DMS153 (cell line): ENCODE measurements around the gene FRY.

ENCODE experiments used
- DNase-seq: peaks from one replicate; lab custom pipeline; 2025; lab: John Stamatoyannopoulos, UW

The FRY gene

DNA sequence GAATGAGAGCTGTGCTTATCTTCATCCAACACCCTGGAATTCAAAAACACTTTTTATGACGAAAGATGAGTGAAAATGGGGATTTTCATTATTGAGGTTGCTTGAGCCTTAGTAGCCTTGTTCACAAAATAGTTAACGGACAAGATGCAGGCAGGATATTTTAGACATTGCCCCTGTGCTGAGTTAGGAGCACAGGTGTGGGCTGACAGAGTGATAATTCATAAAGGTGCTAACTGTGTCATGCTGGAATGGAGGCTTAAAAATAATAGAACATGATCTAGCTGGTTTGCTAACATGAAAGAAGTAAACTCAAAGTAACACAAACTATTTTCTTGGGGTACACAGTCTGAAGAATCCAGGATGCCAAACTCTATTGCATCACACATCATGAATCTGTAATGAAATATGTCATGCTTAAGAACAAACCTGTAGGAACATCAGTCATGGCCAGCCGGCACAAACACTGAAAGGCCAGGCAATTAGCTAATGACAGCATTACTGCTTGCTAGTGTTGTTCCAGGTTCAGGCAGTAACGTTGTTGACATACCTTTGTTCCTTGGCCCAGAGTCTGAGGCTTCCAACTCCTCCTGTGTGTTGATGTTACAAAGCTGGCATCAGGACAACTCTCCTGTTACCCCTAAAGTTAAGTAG, 55.3 kb downstream of the FRY start:
- DNase-seq: peak; percentile 69

DNA sequence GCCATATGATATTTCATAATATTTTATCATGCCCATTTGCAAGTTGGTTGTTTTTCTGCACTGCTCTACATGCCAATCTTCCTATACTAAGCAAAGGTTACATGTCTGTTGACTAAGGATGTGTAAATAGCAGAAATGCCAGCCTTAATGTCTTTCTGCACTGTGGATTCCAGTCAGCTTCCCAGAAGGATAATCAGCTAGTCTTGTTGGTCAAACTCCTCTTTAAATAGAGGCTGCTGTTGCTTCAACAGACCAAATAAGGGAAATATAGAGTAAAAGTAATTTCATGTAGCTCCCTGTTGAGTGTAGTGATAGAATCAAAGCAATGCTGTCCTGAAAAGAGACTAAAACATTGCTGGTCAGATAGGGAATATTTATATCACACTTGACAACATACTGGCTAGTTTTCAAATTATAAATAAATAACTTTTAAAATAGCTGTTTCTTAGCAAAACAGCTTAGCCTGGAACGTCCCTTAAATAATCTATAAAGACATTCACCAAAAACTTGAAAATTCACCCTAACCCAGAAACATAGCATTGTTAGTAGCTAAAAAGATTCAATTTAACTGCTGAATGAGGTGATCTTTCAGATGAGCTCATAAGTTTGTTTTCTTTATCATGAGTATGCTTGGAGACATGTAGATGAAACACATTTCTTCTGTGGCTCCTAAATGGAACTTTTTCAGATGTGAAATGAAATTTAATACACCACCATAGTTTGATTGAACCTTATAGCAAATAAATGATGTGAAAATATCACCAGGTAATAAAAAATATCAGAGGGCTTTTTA, 56.6 kb downstream of the FRY start:
- DNase-seq: peak; percentile 36

DNA sequence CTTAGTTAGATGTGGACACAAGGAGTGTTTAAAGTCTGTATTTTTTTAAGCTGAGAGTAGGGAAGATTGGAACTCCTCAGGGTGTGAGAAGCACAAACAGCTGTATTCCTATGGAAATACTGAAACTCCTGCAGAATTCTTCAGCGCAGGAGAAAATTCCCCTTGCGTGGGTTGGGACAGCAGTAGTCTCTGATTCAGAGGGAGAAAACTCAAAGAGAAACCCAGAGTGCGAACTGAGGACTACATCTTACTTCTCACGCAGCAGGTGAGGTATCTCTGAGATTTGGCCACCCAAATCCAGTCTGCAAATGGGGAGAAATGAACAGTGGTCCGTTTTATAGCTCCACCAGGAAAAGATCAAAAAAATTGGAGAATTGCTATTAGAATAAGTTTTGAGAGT, 60.9 kb downstream of the FRY start:
- DNase-seq: no peak

DNA sequence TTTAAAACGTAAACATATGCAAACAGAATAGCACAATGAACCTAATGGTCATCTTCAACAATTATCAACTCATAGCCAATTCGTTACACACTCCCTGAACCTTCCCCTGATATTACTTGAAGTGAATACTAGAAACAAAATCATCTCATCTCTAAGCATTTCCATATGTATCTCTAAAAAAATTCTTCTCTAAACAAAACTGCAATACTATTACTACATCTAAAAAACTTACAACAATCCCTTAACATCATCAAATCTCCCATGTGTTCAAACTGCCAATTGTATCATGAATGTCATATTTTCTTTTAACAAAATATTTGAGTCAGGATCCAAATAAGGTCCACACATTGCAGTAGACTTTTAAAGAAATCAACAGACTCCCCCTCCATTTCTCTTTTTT, 61.4 kb downstream of the FRY start:
- DNase-seq: no peak

DNA sequence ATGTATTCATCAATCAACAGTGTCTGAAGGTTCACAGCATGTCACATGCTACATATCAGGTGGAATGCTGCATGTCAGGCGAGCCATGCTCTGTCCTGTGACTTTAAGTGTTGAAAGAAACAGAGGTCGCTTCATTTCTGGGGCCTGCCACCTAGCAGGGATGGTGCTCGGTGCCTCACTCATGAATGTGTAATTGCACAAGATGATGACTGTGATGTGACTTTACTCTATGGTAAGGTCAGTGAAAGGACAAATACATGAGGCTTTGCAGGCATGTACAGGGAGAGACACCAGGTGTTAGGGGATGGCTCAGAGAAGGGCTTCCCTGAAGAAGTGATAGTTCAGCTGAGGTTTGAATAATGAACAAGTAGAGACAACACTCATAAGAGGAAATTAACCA, 66.7 kb downstream of the FRY start:
- DNase-seq: no peak

DNA sequence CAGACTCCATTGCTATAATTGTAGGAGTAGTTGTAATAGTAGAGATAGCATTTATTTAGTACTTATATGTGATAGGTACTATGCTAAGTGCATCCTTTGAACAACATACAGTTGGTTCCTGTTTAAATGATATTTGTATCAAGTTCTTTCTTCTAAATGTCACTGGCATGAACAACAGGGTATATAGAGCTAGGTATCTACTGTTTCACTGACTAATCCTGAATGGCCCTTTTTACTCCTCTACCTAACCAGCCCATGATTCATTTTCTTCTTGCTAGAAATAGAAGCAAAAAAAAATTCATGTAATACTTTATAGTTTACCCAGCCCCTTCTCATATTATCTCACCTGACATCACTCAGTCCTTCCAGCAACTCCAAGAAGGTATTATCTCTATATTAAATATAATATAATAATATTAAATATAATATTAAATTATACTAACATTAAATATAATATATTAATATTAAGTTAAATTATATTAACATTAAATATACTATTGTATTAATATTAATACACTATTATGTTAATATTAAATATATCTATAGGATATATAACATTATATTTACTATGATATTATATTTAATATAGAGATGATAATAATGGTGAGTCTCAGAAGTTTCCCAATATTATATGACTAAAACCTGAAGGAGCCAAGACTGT, 74.2 kb downstream of the FRY start:
- no peak for DNase-seq

DNA sequence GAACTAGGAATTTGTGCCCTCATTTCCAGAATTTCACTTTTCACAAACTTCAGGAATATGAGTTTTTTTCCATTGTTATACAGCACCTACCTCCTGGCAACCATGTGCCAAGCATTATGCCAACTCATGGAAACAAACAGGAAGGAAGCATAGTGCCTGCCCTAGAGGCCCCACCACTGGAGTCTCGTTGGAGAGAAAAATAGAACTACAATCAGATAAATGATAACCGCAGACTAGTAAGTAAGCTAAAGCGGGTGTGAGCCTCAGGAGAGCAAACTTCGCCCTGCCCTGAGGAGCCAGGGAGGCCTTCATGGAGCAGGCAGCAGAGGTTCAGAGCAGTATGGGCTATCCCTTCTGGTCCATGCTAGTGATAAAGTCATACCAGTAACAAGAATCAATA, 75.9 kb downstream of the FRY start:
- no peak for DNase-seq

DNA sequence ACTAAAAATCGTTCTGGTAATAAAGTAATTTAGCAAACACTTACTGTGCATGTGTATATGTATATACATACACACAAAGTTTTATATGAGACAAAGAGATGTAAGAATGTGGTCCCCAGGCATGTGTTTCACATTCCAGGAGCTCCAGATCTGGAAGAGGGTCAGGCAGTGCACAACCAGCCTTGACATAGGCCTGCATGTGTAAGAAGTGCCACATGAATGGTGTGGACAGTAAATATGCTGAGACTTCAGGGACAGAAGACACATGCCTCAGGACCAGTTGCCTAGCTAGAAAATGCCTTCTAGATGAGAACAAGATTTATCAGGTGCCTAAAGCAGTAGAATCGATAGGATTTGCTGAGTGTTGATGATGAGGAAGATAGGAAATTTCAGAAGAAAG, 76.4 kb downstream of the FRY start:
- DNase-seq: no peak

DNA sequence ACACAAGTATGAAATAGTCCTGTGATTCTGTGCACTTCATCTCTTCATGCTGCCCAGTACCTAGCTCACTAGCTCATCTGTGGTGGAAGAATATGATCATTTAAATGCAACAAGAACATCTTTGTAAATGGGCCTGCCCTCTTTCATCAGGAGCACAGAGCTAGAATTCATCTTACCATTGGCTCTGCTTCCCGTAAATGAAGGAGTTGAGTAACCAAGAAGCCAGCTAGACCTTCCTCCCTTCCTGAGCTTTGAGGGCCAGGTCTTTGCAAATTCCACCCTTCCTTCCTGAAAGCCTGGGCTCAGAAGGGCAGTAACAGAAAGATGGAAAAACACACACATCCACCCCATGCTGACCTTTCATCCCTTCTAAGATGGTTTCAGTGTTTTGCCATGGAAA, 82.0 kb downstream of the FRY start:
- DNase-seq: no peak

DNA sequence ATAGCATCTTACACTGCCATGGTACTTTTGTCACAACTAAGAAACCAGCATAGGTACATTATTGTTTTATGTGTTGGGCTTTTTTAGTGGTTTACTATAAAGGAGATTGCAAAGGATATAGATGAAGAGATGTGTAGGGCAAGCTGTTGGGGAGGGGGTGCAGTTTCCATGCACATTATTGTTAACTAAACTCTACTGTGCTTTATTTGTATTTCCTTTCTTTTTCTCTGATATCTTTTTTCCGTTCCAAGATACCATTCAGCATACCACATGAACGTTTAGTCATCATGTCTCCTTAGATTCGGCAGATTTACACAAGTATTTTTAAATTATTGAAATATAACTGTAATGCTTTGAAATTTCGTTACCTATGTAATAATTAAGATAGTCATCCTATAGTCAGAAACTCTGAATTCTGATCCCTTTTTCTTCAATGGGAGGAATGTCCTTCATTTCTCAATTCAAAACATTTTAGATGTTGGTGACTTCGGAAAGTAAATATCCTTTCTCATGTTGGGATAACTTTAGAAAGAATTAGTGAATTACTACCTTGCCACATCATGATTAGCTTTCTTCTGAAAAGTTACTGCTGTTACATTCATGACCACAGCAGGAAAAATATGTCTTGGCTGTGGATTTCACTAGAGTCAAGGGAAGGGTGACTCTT, 82.8 kb downstream of the FRY start:
- no peak for DNase-seq

DNA sequence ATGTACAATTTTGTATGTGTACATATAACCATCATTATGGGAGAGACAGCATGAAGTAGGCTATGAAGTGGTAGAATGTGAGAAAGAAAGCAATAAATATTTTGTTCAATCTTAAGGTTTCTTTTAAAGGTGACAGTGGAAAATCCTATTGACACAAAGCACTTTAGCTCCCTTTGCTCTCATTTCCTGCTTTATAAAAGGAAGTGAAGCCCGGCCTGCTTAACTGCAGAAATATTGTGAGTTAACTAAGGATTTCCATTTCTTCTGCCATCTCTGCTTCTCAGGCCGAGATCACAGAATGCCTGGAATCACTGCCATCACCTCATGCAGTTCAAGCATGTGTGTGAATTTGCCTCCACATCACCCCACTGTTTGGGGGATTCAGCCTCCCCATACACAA, 83.5 kb downstream of the FRY start:
- peak; percentile 5 for DNase-seq

DNA sequence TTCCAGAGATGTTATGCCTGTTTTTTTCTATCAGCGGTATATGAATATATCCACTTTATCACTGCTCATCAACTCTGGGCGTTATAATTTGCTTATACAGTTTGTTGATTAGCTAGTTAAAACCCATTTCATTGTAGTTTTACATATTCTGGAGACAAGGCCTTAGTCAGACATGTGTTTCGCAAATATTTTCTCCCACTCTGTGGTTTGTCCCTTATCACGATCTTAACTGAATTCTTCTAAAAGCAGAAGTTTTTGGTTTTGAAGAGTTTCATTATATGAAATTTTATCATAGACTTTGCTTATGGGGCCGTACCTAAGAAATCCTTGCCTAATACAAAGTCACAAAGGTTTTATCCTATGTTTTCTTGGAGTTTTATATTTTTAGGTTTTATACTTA, 84.6 kb downstream of the FRY start:
- DNase-seq: no peak

DNA sequence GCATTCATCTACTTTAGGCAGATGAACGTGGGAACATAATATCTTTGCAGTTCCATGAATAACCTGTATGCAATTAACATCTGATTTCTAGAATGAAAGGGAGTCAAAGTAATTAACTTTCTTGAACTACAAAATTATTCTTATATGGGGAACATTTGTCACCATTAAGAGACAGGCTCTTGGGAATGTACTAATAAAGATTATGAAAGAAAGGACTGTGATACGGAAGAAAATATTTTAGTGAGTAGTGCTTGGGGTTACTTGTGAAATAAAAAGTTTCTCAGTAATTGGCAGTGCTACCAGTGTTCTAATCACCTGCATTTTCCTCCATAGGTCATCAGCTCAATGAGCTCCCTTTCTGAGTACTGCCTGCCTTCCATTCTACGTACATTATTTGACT, 85.4 kb downstream of the FRY start:
- DNase-seq: no peak

DNA sequence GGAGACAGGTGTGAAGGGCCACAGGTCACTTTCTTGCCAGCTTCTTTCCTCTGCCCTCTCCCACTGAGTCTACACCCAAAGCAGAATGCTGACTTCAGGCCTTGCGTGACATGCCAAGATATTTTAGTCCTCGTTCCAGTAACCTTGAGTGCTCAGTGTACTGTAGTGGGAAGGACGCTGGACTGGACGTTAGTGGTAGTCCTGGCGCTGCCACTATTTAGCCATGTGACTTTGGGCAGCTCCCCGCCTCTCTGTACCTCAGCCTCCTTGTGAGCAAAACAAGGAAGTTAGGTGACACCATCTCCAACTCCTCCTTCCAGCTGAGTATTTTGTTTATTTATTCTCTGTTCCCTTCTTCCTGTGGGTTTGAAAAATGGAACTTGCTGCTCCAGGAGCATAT, 86.1 kb downstream of the FRY start:
- peak; percentile 65 for DNase-seq

DNA sequence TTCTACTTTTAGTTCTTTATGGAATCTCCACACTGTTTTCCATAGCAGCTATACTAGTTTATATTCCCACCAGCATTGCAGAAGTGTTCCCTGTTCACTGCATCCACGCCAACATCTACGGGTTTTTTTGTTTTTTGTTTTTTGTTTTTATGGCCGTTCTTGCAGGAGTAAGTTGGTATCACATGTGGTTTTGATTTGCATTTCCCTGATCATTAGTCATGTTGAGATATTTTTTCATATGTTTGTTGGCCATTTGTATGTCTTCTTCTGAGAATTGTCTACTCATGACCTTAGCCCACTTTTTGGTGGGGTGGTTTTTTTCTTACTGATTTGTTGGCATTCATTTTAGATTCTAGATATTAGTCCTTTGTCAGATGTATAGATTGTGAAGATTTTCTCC, 89.7 kb downstream of the FRY start:
- DNase-seq: no peak

DNA sequence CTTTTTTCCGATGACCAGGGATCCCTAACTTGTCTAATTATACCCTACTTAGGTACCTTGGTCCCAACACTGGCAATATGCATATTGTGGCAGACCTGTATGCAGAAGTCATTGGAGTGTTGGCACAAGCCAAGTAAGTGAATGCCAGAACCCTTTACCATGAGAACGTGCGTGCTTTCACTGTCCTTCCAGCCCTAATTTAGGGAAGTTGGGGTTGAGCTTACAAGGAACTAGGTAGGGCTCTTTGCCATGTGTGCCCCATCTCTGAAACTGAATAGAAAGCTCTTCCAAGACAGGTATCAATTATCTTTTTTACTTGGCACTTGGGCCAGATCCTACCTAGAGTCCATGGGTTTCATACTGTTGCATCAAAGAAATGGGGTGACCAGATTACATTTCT, 93.2 kb downstream of the FRY start:
- DNase-seq: no peak

DNA sequence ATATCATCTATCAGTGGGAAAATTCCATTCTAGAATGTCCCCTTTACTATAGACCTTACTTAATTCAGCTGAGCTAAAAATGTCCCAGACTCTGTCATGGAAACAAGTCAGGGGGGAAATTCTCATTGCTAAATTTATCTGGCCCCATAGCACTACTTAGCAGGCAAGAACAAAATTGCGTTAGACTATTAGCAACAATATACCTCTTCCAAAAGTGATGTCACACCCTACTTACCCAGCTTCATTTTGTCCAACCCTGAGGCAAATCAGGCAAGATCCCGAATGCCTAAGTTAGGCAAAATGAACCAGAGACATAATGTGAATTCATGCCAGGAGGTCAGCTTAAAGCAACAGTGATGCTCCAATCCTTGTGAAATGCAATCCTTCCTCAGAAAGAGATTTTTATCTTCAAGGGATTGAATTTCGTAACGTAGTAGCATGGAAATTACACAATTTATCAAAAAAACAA, 93.7 kb downstream of the FRY start:
- no peak for DNase-seq

DNA sequence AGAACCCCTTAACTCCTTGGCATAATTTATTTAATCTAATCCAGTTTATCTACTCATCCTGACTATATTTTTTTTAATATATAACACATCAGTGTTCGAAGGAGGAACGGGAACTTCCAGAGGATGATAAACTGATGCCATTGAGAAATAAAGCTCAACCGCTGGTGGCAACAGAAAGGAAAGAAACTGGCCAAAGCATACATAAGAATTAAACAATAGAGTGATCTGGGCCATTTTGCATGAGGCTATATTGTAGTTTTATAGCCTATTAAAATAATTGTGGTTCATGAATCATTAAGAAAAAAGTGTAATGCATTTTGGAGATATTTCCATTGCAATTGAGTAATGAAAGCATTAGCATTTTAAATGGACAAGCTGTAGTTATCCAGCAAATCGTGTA, 94.2 kb downstream of the FRY start:
- no peak for DNase-seq

DNA sequence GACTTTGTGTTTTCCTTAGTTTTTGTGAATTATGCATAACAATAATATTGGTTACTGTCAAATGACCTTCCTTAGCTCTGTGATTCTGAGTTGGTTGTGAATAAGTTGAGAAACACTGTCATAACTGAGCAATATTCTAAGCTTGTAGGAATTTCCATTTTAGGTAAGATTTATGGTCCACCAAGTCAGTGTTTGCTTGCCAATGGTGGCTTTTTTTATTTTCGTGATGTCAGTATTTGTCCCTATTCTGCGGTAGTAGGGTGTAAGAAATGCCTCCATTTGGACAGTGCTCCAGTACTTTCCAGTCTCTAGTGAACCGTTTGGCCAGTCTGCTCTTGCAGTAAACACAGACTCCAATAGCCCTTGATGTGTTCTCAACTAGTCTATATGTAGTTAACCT, 94.7 kb downstream of the FRY start:
- DNase-seq: no peak

DNA sequence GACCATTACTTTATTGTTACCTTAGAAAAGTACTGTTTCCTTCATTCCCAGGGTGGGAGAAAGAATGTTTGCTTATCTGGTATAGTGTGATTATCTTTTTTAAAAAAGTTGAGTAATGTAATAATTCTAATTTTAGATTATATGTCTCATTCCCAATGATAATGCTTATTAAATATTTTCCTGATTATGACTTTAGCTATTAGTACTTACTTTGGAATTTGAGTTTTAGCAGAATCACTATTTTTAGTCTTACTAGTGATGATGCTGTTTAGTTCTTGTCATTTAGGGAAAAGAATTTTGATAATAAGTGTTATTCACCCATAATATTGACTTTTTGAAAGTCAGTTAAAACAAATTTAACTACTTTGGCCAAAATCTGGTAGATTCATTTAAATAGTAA, 95.2 kb downstream of the FRY start:
- no peak for DNase-seq

DNA sequence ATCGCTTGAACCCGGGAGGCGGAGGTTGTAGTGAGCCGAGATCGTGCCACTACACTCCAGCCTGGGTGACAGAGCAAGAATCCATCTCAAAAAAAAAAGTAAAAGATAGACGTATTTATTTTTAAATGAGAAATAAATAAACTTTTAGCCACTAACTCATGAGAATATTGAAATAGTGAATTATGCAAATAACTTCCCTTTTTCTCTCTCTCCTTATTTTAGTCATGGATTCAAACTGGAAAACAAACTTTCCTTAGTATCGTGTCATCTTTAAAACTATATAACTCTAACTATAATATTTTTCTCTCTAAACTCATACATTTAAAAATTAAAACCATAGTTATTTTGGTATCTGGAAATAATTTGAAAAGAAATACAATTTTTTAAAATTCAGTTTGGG, 96.1 kb downstream of the FRY start:
- no peak for DNase-seq

DNA sequence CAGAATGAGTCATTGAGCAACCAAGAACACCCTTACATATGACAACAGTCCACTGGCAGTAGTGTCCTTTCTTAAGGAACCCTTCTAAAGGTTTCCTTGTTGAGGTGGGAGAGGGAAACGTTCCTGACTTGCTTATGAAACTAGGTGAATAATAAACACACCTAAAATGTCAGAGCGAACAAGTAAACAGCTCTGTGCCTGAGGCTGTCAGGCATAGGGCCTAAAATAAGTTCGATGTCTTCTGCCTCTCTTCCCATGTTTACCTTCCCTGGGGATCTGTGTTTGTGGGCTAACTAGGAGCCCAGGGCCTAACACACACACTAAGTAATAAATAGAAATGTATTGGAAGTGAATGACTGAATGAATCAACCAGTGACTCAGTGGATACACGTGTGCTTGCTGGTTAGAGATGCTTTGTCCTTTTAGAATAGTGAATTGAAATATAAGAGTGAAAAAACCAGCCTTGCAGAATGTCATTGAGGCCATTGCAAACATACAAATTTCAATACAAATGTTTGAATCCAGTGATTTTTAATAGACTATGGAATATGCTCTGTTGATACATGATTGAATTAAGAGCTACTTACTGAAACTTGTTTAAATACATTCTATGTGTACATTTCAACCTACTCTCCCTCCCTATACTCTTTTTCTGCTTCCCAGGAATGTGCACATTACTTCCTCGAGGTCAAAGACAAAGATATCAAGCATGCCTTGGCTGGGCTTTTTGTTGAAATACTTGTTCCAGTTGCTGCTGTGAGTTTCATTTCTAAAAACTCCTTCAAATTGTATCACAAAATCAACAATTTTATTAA, 102.9 kb downstream of the FRY start:
- no peak for DNase-seq
